GM19025 (cell line): ENCODE results near the gene DPY19L1.
"Not testable (repeated sequence)": the region's sequence is repeated elsewhere in the genome, so short reads cannot be mapped to it uniquely, and the experiment has no call there.

Experiments used
- ATAC-seq: cut with Tn5 transposase; IDR thresholded peaks from one replicate; pipeline ENCODE4 v1.9.1; 2021; ENCODE audit warnings: mild to moderate bottlenecking, low read depth, moderate library complexity; ENCODE audit not compliant: unreplicated experiment

DPY19L1 gene

GRCh38 chr7:35036361-35037171, 719 bp downstream of the DPY19L1 start:
- ATAC-seq = peak; percentile 16

- peak; percentile 15 for ATAC-seq
These were observed 1.7 kb downstream of the DPY19L1 start for GRCh38 chr7:35035511-35035961.

GRCh38 chr7:35032166-35032565, 5.1 kb downstream of the DPY19L1 start:
- ATAC-seq = no peak

- no peak for ATAC-seq
These were observed 6.4 kb downstream of the DPY19L1 start for GRCh38 chr7:35030848-35031247.

- no peak for ATAC-seq
These were observed 8.0 kb downstream of the DPY19L1 start for GRCh38 chr7:35029311-35029710.

- ATAC-seq = no peak
These were observed 11.1 kb downstream of the DPY19L1 start for GRCh38 chr7:35026150-35026549.

GRCh38 chr7:35025369-35025870, 11.9 kb downstream of the DPY19L1 start:
- no peak for ATAC-seq

- no peak for ATAC-seq
These were observed 13.0 kb downstream of the DPY19L1 start for GRCh38 chr7:35024298-35024697.

- no peak for ATAC-seq
These were observed 14.6 kb downstream of the DPY19L1 start for GRCh38 chr7:35022725-35023124.

- no peak for ATAC-seq
These were observed 15.8 kb downstream of the DPY19L1 start for GRCh38 chr7:35021445-35021844.

GRCh38 chr7:35019801-35020200, 17.5 kb downstream of the DPY19L1 start:
- no peak for ATAC-seq

- ATAC-seq = no peak
These were observed 18.0 kb downstream of the DPY19L1 start for GRCh38 chr7:35019179-35019729.

- no peak for ATAC-seq
These were observed 21.9 kb downstream of the DPY19L1 start for GRCh38 chr7:35015346-35015859.

- no peak for ATAC-seq
These were observed 25.1 kb downstream of the DPY19L1 start for GRCh38 chr7:35012160-35012559.

GRCh38 chr7:35011085-35011484, 26.2 kb downstream of the DPY19L1 start:
- no peak for ATAC-seq

- no peak for ATAC-seq
These were observed 29.5 kb downstream of the DPY19L1 start for GRCh38 chr7:35007768-35008167.

GRCh38 chr7:35004531-35005095, 32.7 kb downstream of the DPY19L1 start:
- no peak for ATAC-seq

- peak; percentile 72 for ATAC-seq
These were observed 33.5 kb downstream of the DPY19L1 start for GRCh38 chr7:35003679-35004303.

- not testable (repeated sequence) for ATAC-seq
These were observed 34.1 kb downstream of the DPY19L1 start for GRCh38 chr7:35003177-35003650.

GRCh38 chr7:34998335-34998734, 39.0 kb downstream of the DPY19L1 start:
- not testable (repeated sequence) for ATAC-seq
